ENCODE results near the gene NDUFS5. TPM values are rescaled to one million over a fixed set of nuclear protein-coding genes. Genes with fewer than 3 reads are reported as not detected.

The NDUFS5 gene
- polyA plus RNA-seq, 2 of the 4 experiments (the other 2 are of a cell fraction), result 540 to 711 TPM

GRCh38 chr1:39001516-39002421, 24.4 kb upstream of the NDUFS5 start:
- POLR2A ChIA-PET, result no interaction called here
- H3K4me2 ChIP-seq, result no peak overlapping the region

GRCh38 chr1:39003281-39003680, 22.9 kb upstream of the NDUFS5 start:
- Histone ChIP-seq H3K9me3 (no peaks in the 10 kb centered on the region), H3K4me2 (no peak overlapping the region), H3K27ac (no peak overlapping the region), H3K4me1 (peaks cover 17% of the 10 kb centered on the region; the same call in 2 of the 3 replicates), H3K4me3 (no peak overlapping the region)
- TF ChIP-seq POLR2A (IDR thresholded peaks at IDR 0.05; ENCODE audit: low read length) (no peak), FOSL2 (IDR thresholded peaks at IDR 0.05) (no peak), FOSL2 (CRISPR knock-in tag; IDR thresholded peaks at IDR 0.05) (no peak)
- DNase-seq (ENCODE audit: low read depth in 1 of 2, low spot score in 1 of 2) (no peak), FAIRE-seq (no peak), ATAC-seq (no peak)
- POLR2A ChIA-PET, result interaction anchor here (1.6 kb wide), 1 partner anchor 23 kb away, joined by 4 read pairs; the partner anchor contains the start of gene NDUFS5
- WGBS (ENCODE audit: missing lambda C conversion rate), result 89% methylated on average over 3 of the region's 3 CpGs
- CTCF ChIA-PET, result interaction anchor here (1.8 kb wide), 1 partner anchor 10 kb away, joined by 5 read pairs; no protein-coding TSS in a partner anchor

More at GRCh38 chr1:39001516-39002421, 24.4 kb upstream of the NDUFS5 start:
- WGBS (ENCODE audit: missing lambda C conversion rate), result 94% methylated on average over 4 of the region's 5 CpGs
- FAIRE-seq (no peak), ATAC-seq (no peak), DNase-seq (ENCODE audit: low read depth in 1 of 2, low spot score in 1 of 2) (no peak)
- Histone ChIP-seq H3K4me3 (no peak overlapping the region), H3K27ac (no peak overlapping the region), H3K9me3 (no peaks in the 10 kb centered on the region), H3K4me1 (peaks cover 30% of the 10 kb centered on the region)
- CTCF ChIA-PET, result interaction anchor here (1.0 to 1.8 kb wide), 2 partner anchors 9 to 90 kb away, joined by 3 to 5 read pairs; no protein-coding TSS in a partner anchor
- no peak for TF ChIP-seq POLR2A (IDR thresholded peaks at IDR 0.05; ENCODE audit: low read length)
- no peak for TF ChIP-seq KDM5A (IDR thresholded peaks at IDR 0.05)
- TF ChIP-seq NR3C1 (IDR thresholded peaks at IDR 0.05), result no peak
- no peak for TF ChIP-seq HOXB13 (CRISPR knock-in tag; IDR thresholded peaks at IDR 0.05; ENCODE audit: low read depth)
- TF ChIP-seq BCL3 (IDR thresholded peaks at IDR 0.05), result no peak
- TF ChIP-seq HDAC2 (IDR thresholded peaks at IDR 0.05), result no peak
- no peak for TF ChIP-seq ZSCAN20 (CRISPR knock-in tag; IDR thresholded peaks at IDR 0.05)
- TF ChIP-seq ZNF302 (CRISPR knock-in tag; IDR thresholded peaks at IDR 0.05), result no peak
- no peak for TF ChIP-seq JUNB (IDR thresholded peaks at IDR 0.05)
- no peak for TF ChIP-seq RAD21 (conservative IDR thresholded peaks at IDR 0.05 in 1 of 2, IDR thresholded peaks at IDR 0.05 in 1 of 2)
- no peak for TF ChIP-seq FOSL2 (IDR thresholded peaks at IDR 0.05)
- TF ChIP-seq FOSL2 (CRISPR knock-in tag; IDR thresholded peaks at IDR 0.05), result no peak
- TF ChIP-seq HOXA7 (CRISPR knock-in tag; IDR thresholded peaks at IDR 0.05), result no peak
- no peak for TF ChIP-seq JUN (IDR thresholded peaks at IDR 0.05)

- no peak for DNase-seq (ENCODE audit: low read depth in 1 of 2, low spot score in 1 of 2)
- no peaks in the 10 kb centered on the region for H3K9me3 ChIP-seq
- WGBS (ENCODE audit: missing lambda C conversion rate), result 52% methylated on average over 2 of the region's 2 CpGs
- no peak overlapping the region for H3K4me3 ChIP-seq
- no peak for FAIRE-seq
- no peak overlapping the region for H3K27ac ChIP-seq
- ATAC-seq, result no peak
- peaks cover 17% of the 10 kb centered on the region; the same call in 2 of the 3 replicates for H3K4me1 ChIP-seq
- CTCF ChIA-PET, result no interaction called here
- H3K4me2 ChIP-seq, result no peak overlapping the region
- POLR2A ChIA-PET, result interaction anchor here (1.6 kb wide), 1 partner anchor 23 kb away, joined by 4 read pairs; the partner anchor contains the start of gene NDUFS5
- TF ChIP-seq EHF (CRISPR knock-in tag; IDR thresholded peaks at IDR 0.05), result no peak
- TF ChIP-seq EHMT2 (IDR thresholded peaks at IDR 0.05; ENCODE audit: low read depth), result no peak
- TF ChIP-seq FOSL2 (IDR thresholded peaks at IDR 0.05), result no peak
- TF ChIP-seq FOSL2 (CRISPR knock-in tag; IDR thresholded peaks at IDR 0.05), result peak; percentile 77
Measured at GRCh38 chr1:39003794-39004193, 22.4 kb upstream of the NDUFS5 start.

- Histone ChIP-seq H3K27ac (no peak overlapping the region), H3K9me3 (no peaks in the 10 kb centered on the region), H3K4me3 (no peak overlapping the region), H3K4me1 (peaks cover 17% of the 10 kb centered on the region; the same call in 2 of the 3 replicates), H3K4me2 (no peak overlapping the region)
- no peak for DNase-seq (ENCODE audit: low read depth in 1 of 2, low spot score in 1 of 2)
- ChIA-PET POLR2A (interaction anchor here (0.7 kb wide), 1 partner anchor 40 kb away, joined by 3 read pairs; no protein-coding TSS in a partner anchor), CTCF (interaction anchor here (1.3 to 1.4 kb wide), 2 partner anchors 8 to 11 kb away, joined by 3 to 5 read pairs; no protein-coding TSS in a partner anchor)
- TF ChIP-seq HOXB13 (CRISPR knock-in tag; IDR thresholded peaks at IDR 0.05; ENCODE audit: low read depth) (no peak), E2F6 (IDR thresholded peaks at IDR 0.05; ENCODE audit: borderline replicate concordance, low read depth) (no peak), ZNF302 (CRISPR knock-in tag; IDR thresholded peaks at IDR 0.05) (no peak), CHD2 (IDR thresholded peaks at IDR 0.05; ENCODE audit: low read length, partially characterized antibody) (no peak), KDM1A (IDR thresholded peaks at IDR 0.05; ENCODE audit: low read depth) (no peak), RNF2 (IDR thresholded peaks at IDR 0.05; ENCODE audit: borderline replicate concordance, low read depth) (no peak), NPAS2 (CRISPR knock-in tag; IDR thresholded peaks at IDR 0.05; ENCODE audit: borderline replicate concordance) (no peak), JUN (IDR thresholded peaks at IDR 0.05) (no peak), RCOR1 (IDR thresholded peaks at IDR 0.05; ENCODE audit: low read depth, low read length) (no peak), HMGXB4 (CRISPR knock-in tag; IDR thresholded peaks at IDR 0.05; ENCODE audit: borderline replicate concordance) (no peak), POLR2AphosphoS2 (conservative IDR thresholded peaks at IDR 0.05; ENCODE audit: low read length) (no peak), HDAC2 (IDR thresholded peaks at IDR 0.05) (no peak), EHF (CRISPR knock-in tag; IDR thresholded peaks at IDR 0.05) (no peak), ZSCAN20 (CRISPR knock-in tag; IDR thresholded peaks at IDR 0.05) (no peak)
- WGBS (ENCODE audit: missing lambda C conversion rate), result 88% methylated on average over 1 of the region's 2 CpGs
- no peak for FAIRE-seq
- ATAC-seq, result no peak
Measured at GRCh38 chr1:39006287-39006686, 19.9 kb upstream of the NDUFS5 start.
